Naive B cell (primary cell): ENCODE results near the gene DUS2. TPM values are rescaled to one million over a fixed set of nuclear protein-coding genes. Genes with fewer than 3 reads are reported as not detected.
"Not testable (repeated sequence)": the region's sequence is repeated elsewhere in the genome, so short reads cannot be mapped to it uniquely, and the experiment has no call there.

Source experiments
- ATAC-seq, 2 donors: fragments of 150-1000 bp; cut with Tn5 transposase; 2 replicates each; pipeline ENCODE4 v1.10.0; 2021; ENCODE audit warnings: low read depth in 2 of 2, mild to moderate bottlenecking in 2 of 2, moderate library complexity in 2 of 2
- DNase-seq: peaks from one replicate; pipeline ENCODE4 v3.0.0; 2022
- H3K27ac Mint-ChIP-seq, 6 donors: one replicate each; pipeline ENCODE4 v1.8.0; 2020 to 2022; ENCODE audit warnings: mild to moderate bottlenecking in 6 of 6, mixed read lengths in 6 of 6, moderate library complexity in 5 of 6, inconsistent platforms in 2 of 6
- H3K27me3 Mint-ChIP-seq, 3 donors: one replicate each; pipeline ENCODE4 v1.8.0; 2021 to 2022; ENCODE audit warnings: mixed read lengths in 3 of 3, mild to moderate bottlenecking in 1 of 3
- H3K36me3 Mint-ChIP-seq, 2 donors: one replicate each; pipeline ENCODE4 v1.8.0; 2020 to 2022; ENCODE audit warnings: mixed read lengths in 2 of 2, inconsistent platforms in 1 of 2, mild to moderate bottlenecking in 1 of 2
- H3K4me1 Mint-ChIP-seq, 3 donors: one replicate each; pipeline ENCODE4 v1.8.0; 2020 to 2022; ENCODE audit warnings: mixed read lengths in 3 of 3, inconsistent platforms in 1 of 3, mild to moderate bottlenecking in 1 of 3, moderate library complexity in 1 of 3
- H3K4me3 Mint-ChIP-seq, 8 donors: one replicate each; pipeline ENCODE4 v1.8.0; 2020 to 2022; ENCODE audit warnings: mild to moderate bottlenecking in 8 of 8, mixed read lengths in 8 of 8, moderate library complexity in 8 of 8, inconsistent platforms in 2 of 8
- H3K9me3 Mint-ChIP-seq, 7 donors: one replicate each; pipeline ENCODE4 v1.8.0; 2020 to 2022; ENCODE audit warnings: mixed read lengths in 7 of 7, mild to moderate bottlenecking in 5 of 7, inconsistent platforms in 2 of 7, moderate library complexity in 1 of 7
- polyA plus RNA-seq, 6 donors: library from polyadenylated mRNA; unstranded; fragments of 300-500 nt; fragmentation: Illumina TruSeq; gene quantifications; one replicate each; pipeline ENCODE4 v1.2.3, GENCODE V29; 2021; ENCODE audit warnings: low read depth in 6 of 6

The DUS2 gene
- polyA plus RNA-seq, 6 donors from 2014 or later = 36.8 to 51.8 (median 49.9) TPM

DNA sequence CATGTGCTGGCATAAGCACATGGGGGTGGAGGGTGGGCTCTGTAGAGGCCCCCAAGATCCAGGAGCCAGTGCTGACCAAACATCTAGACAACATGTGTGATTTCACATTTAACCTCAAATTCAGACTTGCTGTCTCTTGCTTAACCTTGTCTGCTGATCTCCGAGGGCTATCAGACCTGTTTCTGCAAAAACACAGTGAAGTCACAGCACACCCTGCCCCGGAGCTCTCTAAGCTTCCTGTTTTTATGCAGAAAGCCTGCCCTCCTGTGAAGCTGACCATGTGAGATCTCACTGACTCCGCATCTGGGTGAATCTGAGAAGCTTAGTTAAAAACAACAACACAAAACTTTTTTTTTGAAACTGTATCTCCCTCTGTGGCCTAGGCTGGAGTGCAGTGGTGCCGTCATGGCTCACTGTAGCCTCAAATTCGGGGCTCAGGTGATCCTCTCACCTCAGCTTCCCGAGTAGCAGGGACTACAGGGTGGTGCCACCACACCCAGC lies 17.2 kb upstream of the DUS2 start:
- H3K27ac Mint-ChIP-seq = peak overlapping the region; percentile 90 to 98 (median 94)
- DNase-seq = peak; percentile 68
- no peaks in the 10 kb centered on the region for H3K27me3 Mint-ChIP-seq
- ATAC-seq = peak; percentile 99
- no peaks in the 10 kb centered on the region for H3K9me3 Mint-ChIP-seq
- H3K4me1 Mint-ChIP-seq = peaks cover 32 to 47% (median 37%) of the 10 kb centered on the region in 3 donors
- H3K36me3 Mint-ChIP-seq = no peaks in the 10 kb centered on the region
- peak overlapping the region; percentile 21 to 84 (median 71) for H3K4me3 Mint-ChIP-seq

GRCh38 chr16:68009157-68009735 lies 13.8 kb upstream of the DUS2 start:
- ATAC-seq = no peak
- H3K27ac Mint-ChIP-seq = peak overlapping the region in 4 of 6 donors; percentile 44 to 94 (median 72)
- DNase-seq = no peak
- H3K4me1 Mint-ChIP-seq = peaks cover 30 to 39% (median 32%) of the 10 kb centered on the region in 3 donors
- no peaks in the 10 kb centered on the region for H3K9me3 Mint-ChIP-seq
- no peaks in the 10 kb centered on the region for H3K36me3 Mint-ChIP-seq
- no peaks in the 10 kb centered on the region for H3K27me3 Mint-ChIP-seq
- H3K4me3 Mint-ChIP-seq = no peak overlapping the region

- H3K27me3 Mint-ChIP-seq, DNase-seq, H3K9me3 Mint-ChIP-seq, H3K36me3 Mint-ChIP-seq, H3K4me3 Mint-ChIP-seq, ATAC-seq: not testable (repeated sequence)
- H3K27ac Mint-ChIP-seq = peak overlapping the region in 3 of 6 donors; percentile 46 to 94 (median 79)
- H3K4me1 Mint-ChIP-seq = peaks cover 29 to 35% (median 30%) of the 10 kb centered on the region in 3 donors
Measured at GRCh38 chr16:68009872-68010271, 13.2 kb upstream of the DUS2 start.

- Mint-ChIP-seq H3K27ac (peak overlapping the region in 1 of 6 donors; percentile 71), H3K27me3 (no peaks in the 10 kb centered on the region), H3K4me3 (peak overlapping the region in 2 of 8 donors; percentile 12 to 25), H3K4me1 (peaks cover 13 to 17% (median 14%) of the 10 kb centered on the region in 3 donors), H3K36me3 (no peaks in the 10 kb centered on the region), H3K9me3 (no peaks in the 10 kb centered on the region)
- DNase-seq (no peak), ATAC-seq (peak in 1 of 2 donors; percentile 36)
Measured at GRCh38 chr16:68013440-68013839, 9.6 kb upstream of the DUS2 start.

DNA sequence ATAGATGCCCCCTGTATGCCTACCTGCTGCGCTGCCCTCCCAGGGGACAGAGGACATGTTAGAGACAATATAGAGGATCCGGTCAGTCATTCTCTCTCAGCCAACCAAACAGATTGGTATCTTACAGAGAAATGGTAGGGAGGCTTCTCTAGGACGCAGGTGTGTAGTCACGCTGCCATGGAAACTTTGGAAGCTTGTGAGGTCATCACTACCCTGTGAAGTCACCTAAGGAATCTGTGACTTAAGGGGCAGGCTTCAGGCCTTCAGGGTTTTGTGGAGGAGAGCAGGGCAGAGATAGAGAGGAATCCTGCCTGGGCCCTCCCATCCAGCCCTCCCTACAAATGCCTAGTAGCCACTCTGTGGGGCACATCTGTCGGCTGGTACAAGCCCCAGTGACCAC lies 7.4 kb upstream of the DUS2 start, which contains the start of gene DPEP2NB:
DPEP2NB (minus strand) TSS at position 231 of the 400 bp plus-strand sequence; CDS start at position 90, 141 bp downstream.
- Mint-ChIP-seq H3K27me3 (no peaks in the 10 kb centered on the region), H3K27ac (peak within 1 kb of the TSS in 2 of 6 donors; percentile 39 to 60), H3K9me3 (no peaks in the 10 kb centered on the region), H3K36me3 (no peaks in the 10 kb centered on the region), H3K4me1 (peaks cover 9 to 17% (median 12%) of the 10 kb centered on the region in 3 donors), H3K4me3 (no peak within 1 kb of the TSS)
- DNase-seq (no peak), ATAC-seq (no peak)

DNA sequence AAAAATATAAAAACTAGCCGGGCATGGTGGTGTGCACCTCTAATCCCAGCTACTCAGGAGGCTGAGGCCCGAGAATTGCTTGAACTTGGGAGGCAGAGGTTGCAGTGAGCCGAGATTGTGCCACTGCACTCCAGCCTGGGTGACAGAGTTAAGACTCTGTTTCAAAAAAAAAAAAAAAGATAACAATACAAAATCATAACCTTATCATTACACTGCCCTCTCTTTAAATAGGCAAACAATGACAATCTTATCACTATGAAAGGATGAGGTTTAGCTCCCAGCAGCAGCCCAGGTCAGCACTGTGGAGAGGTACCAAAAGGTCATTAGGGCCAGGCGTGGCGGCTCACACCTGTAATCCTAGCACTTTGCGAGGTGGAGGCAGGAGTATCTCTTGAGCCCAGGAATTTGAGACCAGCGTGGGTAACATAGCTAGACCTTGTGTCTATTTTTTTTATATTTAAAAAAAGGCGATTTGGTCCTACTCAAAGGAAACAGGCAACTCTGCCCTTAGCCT lies 3.9 kb upstream of the DUS2 start:
- Mint-ChIP-seq H3K4me3 (peak overlapping the region in 1 of 8 donors; percentile 76), H3K9me3 (no peaks in the 10 kb centered on the region), H3K36me3 (peaks cover 0 to 3% of the 10 kb centered on the region in 2 donors), H3K27me3 (no peaks in the 10 kb centered on the region), H3K27ac (peak overlapping the region in 1 of 6 donors; percentile 88), H3K4me1 (peaks cover 11 to 28% (median 27%) of the 10 kb centered on the region in 3 donors)
- no peak for ATAC-seq
- no peak for DNase-seq

DNA sequence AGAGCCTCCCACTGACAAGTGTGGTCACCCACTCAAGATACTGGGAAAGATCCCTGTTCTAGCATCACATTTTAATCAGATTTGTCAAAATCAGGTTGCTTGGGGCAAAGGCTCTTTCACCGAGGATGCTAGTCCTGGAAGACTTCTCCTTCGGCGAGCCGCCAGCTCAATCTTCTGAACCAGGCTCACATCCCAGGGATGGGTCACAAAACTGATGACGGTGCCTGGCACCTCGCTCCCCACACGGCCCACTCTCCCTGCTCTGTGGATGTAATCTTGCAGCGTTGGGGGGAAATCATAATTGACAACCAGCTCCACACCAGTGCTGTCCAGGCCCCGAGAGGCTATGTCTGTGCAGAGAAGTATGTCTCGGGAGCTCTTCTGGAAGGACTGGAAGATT lies 1.6 kb upstream of the DUS2 start:
- ATAC-seq (no peak), DNase-seq (no peak)
- H3K27me3 Mint-ChIP-seq = no peaks in the 10 kb centered on the region
- H3K36me3 Mint-ChIP-seq = peaks cover 0 to 3% of the 10 kb centered on the region in 2 donors
- peak overlapping the region in 1 of 6 donors; percentile 91 for H3K27ac Mint-ChIP-seq
- H3K9me3 Mint-ChIP-seq = no peaks in the 10 kb centered on the region
- H3K4me3 Mint-ChIP-seq = peak overlapping the region; percentile 74 to 100 (median 98)
- H3K4me1 Mint-ChIP-seq = peaks cover 11 to 35% (median 23%) of the 10 kb centered on the region in 3 donors

DNA sequence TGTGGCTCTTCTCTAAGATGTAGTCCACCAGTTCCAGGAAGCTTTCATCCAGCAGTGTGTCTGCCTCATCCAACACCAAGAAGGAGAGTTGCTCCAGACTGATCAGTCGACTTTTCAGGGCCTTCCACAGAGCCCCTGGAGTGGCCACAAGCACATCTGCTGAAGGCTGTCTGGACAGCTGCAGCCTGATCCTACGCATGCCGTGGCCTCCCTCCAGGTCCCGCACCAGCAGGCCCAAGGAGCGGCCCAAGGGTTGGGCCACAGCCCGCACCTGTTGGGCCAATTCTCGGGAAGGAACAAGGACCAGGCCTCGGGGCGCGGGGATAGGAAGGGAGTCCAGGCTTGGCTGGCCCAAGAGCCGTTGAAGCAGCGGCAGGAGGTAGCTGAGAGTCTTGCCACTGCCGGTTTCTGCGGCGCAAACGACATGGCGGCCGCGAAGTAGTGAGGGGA lies 781 bp upstream of the DUS2 start:
- H3K4me1 Mint-ChIP-seq = peaks cover 11 to 36% (median 23%) of the 10 kb centered on the region in 3 donors
- no peak for ATAC-seq
- H3K9me3 Mint-ChIP-seq = no peaks in the 10 kb centered on the region

DNA sequence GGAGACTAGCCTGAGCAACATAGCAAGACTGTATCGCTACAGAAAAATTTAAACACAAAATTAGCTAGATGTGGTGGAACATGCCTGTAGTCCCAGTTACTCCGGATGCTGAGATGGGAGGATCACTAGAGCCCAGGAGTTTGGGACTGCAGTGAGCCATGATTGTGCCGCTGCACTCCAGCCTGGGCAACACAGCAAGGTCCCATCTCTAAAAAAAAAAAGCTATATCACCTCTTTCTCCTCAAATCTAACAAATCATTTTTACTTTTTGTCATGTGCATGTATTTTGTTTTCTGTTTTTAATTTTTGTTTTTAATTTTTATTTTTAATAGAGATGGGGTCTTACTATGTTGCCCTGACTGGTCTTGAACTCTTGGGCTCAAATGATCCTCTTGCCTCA lies 5.9 kb downstream of the DUS2 start:
- Mint-ChIP-seq H3K27ac (peak overlapping the region in 1 of 6 donors; percentile 59), H3K27me3 (no peaks in the 10 kb centered on the region), H3K4me1 (peaks cover 10 to 27% (median 18%) of the 10 kb centered on the region in 3 donors), H3K9me3 (peaks cover 0 to 1% (median 0%) of the 10 kb centered on the region in 7 donors), H3K36me3 (peaks cover 7% of the 10 kb centered on the region in 2 donors), H3K4me3 (no peak overlapping the region)
- ATAC-seq (no peak), DNase-seq (no peak)

More for the DNA sequence above, 781 bp upstream of the DUS2 start:
- no peaks in the 10 kb centered on the region for H3K27me3 Mint-ChIP-seq
- peak overlapping the region; percentile 88 to 100 (median 98) for H3K4me3 Mint-ChIP-seq
- H3K27ac Mint-ChIP-seq = peak overlapping the region in 5 of 6 donors; percentile 7 to 99 (median 94)
- DNase-seq = no peak
- peaks cover under 1 to 3% of the 10 kb centered on the region in 2 donors for H3K36me3 Mint-ChIP-seq

- not testable (repeated sequence) for H3K4me3 Mint-ChIP-seq, H3K9me3 Mint-ChIP-seq, DNase-seq, H3K27ac Mint-ChIP-seq, H3K27me3 Mint-ChIP-seq, H3K36me3 Mint-ChIP-seq, ATAC-seq
- H3K4me1 Mint-ChIP-seq = peaks cover 9 to 18% (median 16%) of the 10 kb centered on the region in 3 donors
Measured at GRCh38 chr16:68030108-68030507, 7.0 kb downstream of the DUS2 start.

DNA sequence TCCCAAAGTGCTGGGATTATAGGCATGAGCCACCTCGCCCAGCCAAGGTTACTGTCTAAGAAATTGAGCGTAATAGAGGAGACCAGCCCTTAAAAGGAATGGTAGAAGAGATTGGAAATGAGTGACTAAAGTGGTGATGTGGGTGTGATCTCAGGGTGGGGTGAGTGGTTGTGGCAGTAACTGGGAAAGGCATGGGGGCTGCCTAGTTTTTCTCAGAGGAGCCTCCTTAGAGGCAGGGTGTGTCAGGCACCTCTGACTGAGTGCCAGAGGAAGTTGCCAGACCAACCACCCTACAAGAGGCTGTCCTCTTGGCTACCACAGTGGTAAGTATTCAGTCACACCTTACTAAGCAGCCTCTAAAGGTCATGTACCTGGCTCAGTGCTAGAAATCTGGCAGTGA lies 8.9 kb downstream of the DUS2 start:
- H3K4me1 Mint-ChIP-seq = peaks cover 14 to 23% (median 21%) of the 10 kb centered on the region in 3 donors
- no peak for ATAC-seq
- peaks cover 7% of the 10 kb centered on the region in 2 donors for H3K36me3 Mint-ChIP-seq
- H3K9me3 Mint-ChIP-seq = peaks cover 0 to 1% (median 0%) of the 10 kb centered on the region in 7 donors
- H3K4me3 Mint-ChIP-seq = peak overlapping the region in 1 of 8 donors; percentile 53
- H3K27ac Mint-ChIP-seq = no peak overlapping the region
- DNase-seq = no peak
- no peaks in the 10 kb centered on the region for H3K27me3 Mint-ChIP-seq

DNA sequence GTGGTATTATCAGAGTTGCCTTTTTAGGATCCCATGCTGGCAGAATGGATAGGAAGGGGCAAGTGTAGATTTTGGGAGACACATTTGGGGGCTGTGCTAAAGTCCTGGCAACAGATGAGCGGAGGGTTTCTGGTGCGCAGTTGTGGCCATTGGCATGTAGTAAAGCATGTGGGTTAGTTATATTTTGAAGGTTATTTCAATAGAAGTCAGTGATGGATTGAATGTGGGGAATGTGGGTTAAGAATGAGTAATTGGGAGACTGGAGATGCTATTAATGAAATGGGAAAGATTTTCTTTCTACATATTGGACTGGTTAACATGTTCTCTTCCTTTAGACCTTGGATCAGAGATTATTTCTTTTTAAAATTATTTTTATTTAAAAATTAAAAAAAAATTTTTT lies 10.0 kb downstream of the DUS2 start:
- Mint-ChIP-seq H3K27ac (no peak overlapping the region), H3K27me3 (no peaks in the 10 kb centered on the region), H3K4me3 (peak overlapping the region in 1 of 8 donors; percentile 36), H3K9me3 (peaks cover 0 to 1% (median 0%) of the 10 kb centered on the region in 7 donors), H3K36me3 (no peaks in the 10 kb centered on the region), H3K4me1 (peaks cover 19 to 23% (median 23%) of the 10 kb centered on the region in 3 donors)
- ATAC-seq (no peak), DNase-seq (no peak)

- H3K4me1 Mint-ChIP-seq = peaks cover 30 to 40% (median 39%) of the 10 kb centered on the region in 3 donors
- DNase-seq (no peak), ATAC-seq (no peak)
- no peak overlapping the region for H3K4me3 Mint-ChIP-seq
- no peaks in the 10 kb centered on the region for H3K27me3 Mint-ChIP-seq
- H3K9me3 Mint-ChIP-seq = peaks cover 0 to 1% (median 0%) of the 10 kb centered on the region in 7 donors
- H3K27ac Mint-ChIP-seq = no peak overlapping the region
- peaks cover 0 to 4% of the 10 kb centered on the region in 2 donors for H3K36me3 Mint-ChIP-seq
Measured at GRCh38 chr16:68035227-68035626, 12.1 kb downstream of the DUS2 start.
